PFSK-1 (cell line): ENCODE results near the gene PAIP2B.

ENCODE experiments used
- POLR2AphosphoS5 ChIP-seq: IDR thresholded peaks from 2 replicates; pipeline ENCODE4 v1.6.1; 2012; ENCODE audit warnings: low read depth, mild to moderate bottlenecking, control low read depth, low read length, moderate library complexity
- TAF1 ChIP-seq: IDR thresholded peaks from 2 replicates; pipeline ENCODE4 v1.6.1; 2012; ENCODE audit warnings: low read length, control low read depth, borderline replicate concordance; ENCODE audit not compliant: insufficient read depth

DNA sequence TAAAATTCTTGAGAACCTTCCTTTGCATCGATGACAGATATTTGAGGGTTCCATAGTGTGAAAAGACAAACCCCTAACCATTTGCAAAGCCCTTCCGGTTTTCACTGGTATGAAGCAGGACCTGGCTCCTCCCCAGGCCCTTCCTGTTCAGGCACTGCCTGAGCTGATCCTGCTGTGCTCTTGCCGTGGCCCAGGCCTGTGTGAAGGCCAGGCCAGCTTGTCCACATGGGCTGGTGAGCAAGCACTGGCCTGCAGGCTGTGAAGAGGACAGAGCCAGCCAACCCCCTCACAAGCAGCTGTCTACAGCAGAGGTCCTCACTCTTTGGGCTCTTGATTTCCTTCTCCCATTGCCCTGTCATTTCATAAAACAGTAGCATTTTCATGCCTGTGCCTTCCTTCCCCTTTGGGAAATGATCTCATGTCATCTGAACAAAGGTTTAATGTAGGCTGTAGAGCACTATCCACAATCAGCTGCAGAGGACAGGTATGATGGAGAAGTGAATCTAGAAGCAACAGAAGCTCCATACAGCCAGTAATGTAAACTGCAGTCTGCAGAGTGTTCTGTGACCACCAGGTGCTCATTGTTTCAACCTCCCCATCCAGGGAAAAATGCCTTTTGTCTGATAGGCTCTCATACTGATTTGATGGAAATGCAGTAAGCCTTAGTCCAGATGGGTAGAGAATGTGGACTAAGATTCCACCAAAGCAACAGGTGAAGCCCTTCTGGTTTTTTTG, 76.7 kb downstream of the PAIP2B start:
- TF ChIP-seq TAF1 (no peak), POLR2AphosphoS5 (no peak)
